Panc1 (cell line): ENCODE measurements around the gene HEMK1. TPM values are rescaled to one million over a fixed set of nuclear protein-coding genes. Genes with fewer than 3 reads are reported as not detected.
A peak's percentile ranks its signal among the peaks of the same experiment; 100 is the strongest.

Experiments
- ATAC-seq: fragments of 200-7000 bp; cut with Tn5 transposase; 2 replicates; pipeline ENCODE4 v1.9.1; 2020; ENCODE audit warnings: mild to moderate bottlenecking, moderate library complexity
- BruUV-seq: library from RNA; stranded (reverse); fragments of 400-500 nt; replicated peaks from 2 replicates; lab custom pipeline; 2021; lab: Mats Ljungman, UMichigan
- CTCF ChIA-PET: fragments of 300-600 bp; sonication (Branson Sonifier 250); formaldehyde crosslinking; loops from one replicate; lab custom pipeline; 2022; ENCODE audit warnings: antibody characterized with exemption; lab: Charles Lee
- POLR2A ChIA-PET: fragments of 300-600 bp; sonication (Branson Sonifier 250); formaldehyde crosslinking; loops from one replicate; lab custom pipeline; 2022; ENCODE audit warnings: antibody characterized with exemption; lab: Charles Lee
- DNase-seq: peaks from one replicate; pipeline ENCODE4 v3.0.0-alpha.2; 2010; ENCODE audit warnings: low read depth, low spot score
- H3K27ac ChIP-seq: 2 replicates; pipeline ENCODE4 v1.5.1; 2011; ENCODE audit warnings: mild to moderate bottlenecking, low read length, inconsistent platforms
- H3K27me3 ChIP-seq: fragments of 200-500 bp; sonication (Bioruptor generic); 2 replicates; pipeline ENCODE4 v1.6.0; 2014; ENCODE audit warnings: low read length, inconsistent platforms; ENCODE audit not compliant: control insufficient read depth, insufficient read depth
- H3K36me3 ChIP-seq: fragments of 200-500 bp; sonication (Bioruptor generic); 2 replicates; pipeline ENCODE4 v1.5.1; 2014; ENCODE audit warnings: inconsistent platforms, mild to moderate bottlenecking, low read length, moderate library complexity; ENCODE audit not compliant: control insufficient read depth, insufficient read depth
- H3K4me1 ChIP-seq: 2 replicates; pipeline ENCODE4 v1.5.1; 2011; ENCODE audit warnings: inconsistent platforms, mild to moderate bottlenecking, low read length, moderate library complexity; ENCODE audit not compliant: control insufficient read depth, insufficient read depth
- H3K4me3 ChIP-seq, 2 experiments: 2 replicates each; pipeline ENCODE4 v1.5.1; 2011 to 2012; ENCODE audit warnings: low read depth in 2 of 2, low read length in 2 of 2, mild to moderate bottlenecking in 2 of 2, inconsistent platforms in 1 of 2, moderate library complexity in 1 of 2
- H3K9me3 ChIP-seq: fragments of 200-500 bp; sonication (Bioruptor generic); 2 replicates; pipeline ENCODE4 v1.5.1; 2014; ENCODE audit warnings: low read depth, mild to moderate bottlenecking, inconsistent platforms, low read length, moderate library complexity; ENCODE audit not compliant: control insufficient read depth, insufficient read depth
- CTCF ChIP-seq: fragments of 450-650 bp; IDR thresholded peaks from 2 replicates; pipeline ENCODE4 v1.5.1; 2017; ENCODE audit warnings: mild to moderate bottlenecking
- POLR2AphosphoS5 ChIP-seq: IDR thresholded peaks from 2 replicates; pipeline ENCODE4 v1.6.1; 2012; ENCODE audit warnings: mild to moderate bottlenecking, low read depth, low read length, moderate library complexity
- SIN3A ChIP-seq: IDR thresholded peaks from 2 replicates; pipeline ENCODE4 v1.6.1; 2012; ENCODE audit warnings: low read depth, mild to moderate bottlenecking, low read length, moderate library complexity, borderline replicate concordance; ENCODE audit not compliant: insufficient read depth
- TCF7L2 ChIP-seq: IDR thresholded peaks from 2 replicates; pipeline ENCODE4 v1.6.1; 2011; ENCODE audit warnings: mild to moderate bottlenecking, low read depth, low read length, inconsistent platforms
- in situ Hi-C: cut with HindIII; loops from 2 replicates; pipeline ENCODE4 v1.10.0; 2016; ENCODE audit warnings: low sequenced_read_pairs, low pct_unique_long_range_greater_than_20kb
- intact Hi-C: fragments of 100-400 bp; cut with micrococcal nuclease; formaldehyde crosslinking; loops from one replicate; pipeline ENCODE4 v1.10.0; 2022; ENCODE audit not compliant: unreplicated experiment
- total RNA-seq: library from RNA; stranded (reverse); gene quantifications from one replicate; pipeline ENCODE4 v1.2.1, GENCODE V29; 2021; ENCODE audit not compliant: unreplicated experiment
- TF ChIP-seq, protein P1 (sequence below), 2 experiments: IDR thresholded peaks; 2 replicates each; pipeline ENCODE4 v1.6.1; 2011 to 2012; ENCODE audit warnings: low read depth in 2 of 2, control low read depth in 1 of 2, low read length in 1 of 2, mild to moderate bottlenecking in 1 of 2, moderate library complexity in 1 of 2; ENCODE audit not compliant: insufficient read depth in 1 of 2

HEMK1 gene
- total RNA-seq, 1 experiment from 2014 or later: 12.1 TPM

GRCh38 chr3:50525987-50526386, 43.3 kb upstream of the HEMK1 start:
- Histone ChIP-seq H3K4me1 (no peaks in the 10 kb centered on the region), H3K4me3 (no peak overlapping the region), H3K27me3 (no peaks in the 10 kb centered on the region), H3K27ac (no peak overlapping the region), H3K36me3 (no peaks in the 10 kb centered on the region), H3K9me3 (no peaks in the 10 kb centered on the region)
- no TSS peak for BruUV-seq
- in situ Hi-C loops (no loop called here), intact Hi-C loops (no loop called here)
- ATAC-seq (no peak), DNase-seq (no peak)
- ChIA-PET CTCF (interaction anchor here (1.0 kb wide), 1 partner anchor 17 kb away, joined by 3 read pairs; no protein-coding TSS in a partner anchor), POLR2A (no interaction called here)
- TF ChIP-seq SIN3A (no peak), CTCF (no peak), TCF7L2 (no peak), POLR2AphosphoS5 (no peak)
- TF ChIP-seq, protein P1, sequence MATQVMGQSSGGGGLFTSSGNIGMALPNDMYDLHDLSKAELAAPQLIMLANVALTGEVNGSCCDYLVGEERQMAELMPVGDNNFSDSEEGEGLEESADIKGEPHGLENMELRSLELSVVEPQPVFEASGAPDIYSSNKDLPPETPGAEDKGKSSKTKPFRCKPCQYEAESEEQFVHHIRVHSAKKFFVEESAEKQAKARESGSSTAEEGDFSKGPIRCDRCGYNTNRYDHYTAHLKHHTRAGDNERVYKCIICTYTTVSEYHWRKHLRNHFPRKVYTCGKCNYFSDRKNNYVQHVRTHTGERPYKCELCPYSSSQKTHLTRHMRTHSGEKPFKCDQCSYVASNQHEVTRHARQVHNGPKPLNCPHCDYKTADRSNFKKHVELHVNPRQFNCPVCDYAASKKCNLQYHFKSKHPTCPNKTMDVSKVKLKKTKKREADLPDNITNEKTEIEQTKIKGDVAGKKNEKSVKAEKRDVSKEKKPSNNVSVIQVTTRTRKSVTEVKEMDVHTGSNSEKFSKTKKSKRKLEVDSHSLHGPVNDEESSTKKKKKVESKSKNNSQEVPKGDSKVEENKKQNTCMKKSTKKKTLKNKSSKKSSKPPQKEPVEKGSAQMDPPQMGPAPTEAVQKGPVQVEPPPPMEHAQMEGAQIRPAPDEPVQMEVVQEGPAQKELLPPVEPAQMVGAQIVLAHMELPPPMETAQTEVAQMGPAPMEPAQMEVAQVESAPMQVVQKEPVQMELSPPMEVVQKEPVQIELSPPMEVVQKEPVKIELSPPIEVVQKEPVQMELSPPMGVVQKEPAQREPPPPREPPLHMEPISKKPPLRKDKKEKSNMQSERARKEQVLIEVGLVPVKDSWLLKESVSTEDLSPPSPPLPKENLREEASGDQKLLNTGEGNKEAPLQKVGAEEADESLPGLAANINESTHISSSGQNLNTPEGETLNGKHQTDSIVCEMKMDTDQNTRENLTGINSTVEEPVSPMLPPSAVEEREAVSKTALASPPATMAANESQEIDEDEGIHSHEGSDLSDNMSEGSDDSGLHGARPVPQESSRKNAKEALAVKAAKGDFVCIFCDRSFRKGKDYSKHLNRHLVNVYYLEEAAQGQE (IDR thresholded peaks at IDR 0.05; ENCODE audit: insufficient read depth in 1 of 2, low read depth in 2 of 2, low read length in 1 of 2): peak; percentile 90 to 93

- no peak overlapping the region for H3K4me3 ChIP-seq
- no peaks in the 10 kb centered on the region for H3K36me3 ChIP-seq
- ChIA-PET POLR2A (no interaction called here), CTCF (no interaction called here)
- ATAC-seq (no peak), DNase-seq (no peak)
- no peaks in the 10 kb centered on the region for H3K9me3 ChIP-seq
- BruUV-seq: no TSS peak
- no peaks in the 10 kb centered on the region for H3K4me1 ChIP-seq
- intact Hi-C loops: no loop called here
- no peak for TF ChIP-seq SIN3A
- TF ChIP-seq CTCF: no peak
- no peak for TF ChIP-seq POLR2AphosphoS5
- TF ChIP-seq, protein P1 (IDR thresholded peaks at IDR 0.05; ENCODE audit: insufficient read depth in 1 of 2, low read depth in 2 of 2, low read length in 1 of 2): no peak
- in situ Hi-C loops: no loop called here
- H3K27me3 ChIP-seq: no peaks in the 10 kb centered on the region
- H3K27ac ChIP-seq: no peak overlapping the region
Measured at GRCh38 chr3:50530001-50530970, 39.0 kb upstream of the HEMK1 start.
